Vagina (tissue), 2 donors: ENCODE data around the gene C9orf40.

Source experiments
- POLR2A ChIP-seq, 2 donors: fragments of 450-650 bp; IDR thresholded peaks; one replicate each; pipeline ENCODE4 v1.6.1; 2017; ENCODE audit warnings: antibody characterized with exemption in 2 of 2, mild to moderate bottlenecking in 2 of 2, moderate library complexity in 2 of 2
- POLR2AphosphoS5 ChIP-seq, 2 donors: sonication (generic); formaldehyde crosslinking; IDR thresholded peaks; one replicate each; pipeline ENCODE4 v1.9.0; 2017; ENCODE audit warnings: antibody characterized with exemption in 2 of 2, mild to moderate bottlenecking in 2 of 2, low read depth in 1 of 2; ENCODE audit not compliant: insufficient read depth in 1 of 2
- TF ChIP-seq, protein P1 (sequence below), 3 experiments: fragments of 450-650 bp in 2 of 3; fragments of 200-600 bp in 1 of 3; sonication (generic) in 1 of 3; IDR thresholded peaks; one replicate each; pipeline ENCODE4 v1.5.1; 2017 to 2019; ENCODE audit warnings: antibody characterized with exemption in 3 of 3, mild to moderate bottlenecking in 2 of 3, moderate library complexity in 2 of 3

DNA sequence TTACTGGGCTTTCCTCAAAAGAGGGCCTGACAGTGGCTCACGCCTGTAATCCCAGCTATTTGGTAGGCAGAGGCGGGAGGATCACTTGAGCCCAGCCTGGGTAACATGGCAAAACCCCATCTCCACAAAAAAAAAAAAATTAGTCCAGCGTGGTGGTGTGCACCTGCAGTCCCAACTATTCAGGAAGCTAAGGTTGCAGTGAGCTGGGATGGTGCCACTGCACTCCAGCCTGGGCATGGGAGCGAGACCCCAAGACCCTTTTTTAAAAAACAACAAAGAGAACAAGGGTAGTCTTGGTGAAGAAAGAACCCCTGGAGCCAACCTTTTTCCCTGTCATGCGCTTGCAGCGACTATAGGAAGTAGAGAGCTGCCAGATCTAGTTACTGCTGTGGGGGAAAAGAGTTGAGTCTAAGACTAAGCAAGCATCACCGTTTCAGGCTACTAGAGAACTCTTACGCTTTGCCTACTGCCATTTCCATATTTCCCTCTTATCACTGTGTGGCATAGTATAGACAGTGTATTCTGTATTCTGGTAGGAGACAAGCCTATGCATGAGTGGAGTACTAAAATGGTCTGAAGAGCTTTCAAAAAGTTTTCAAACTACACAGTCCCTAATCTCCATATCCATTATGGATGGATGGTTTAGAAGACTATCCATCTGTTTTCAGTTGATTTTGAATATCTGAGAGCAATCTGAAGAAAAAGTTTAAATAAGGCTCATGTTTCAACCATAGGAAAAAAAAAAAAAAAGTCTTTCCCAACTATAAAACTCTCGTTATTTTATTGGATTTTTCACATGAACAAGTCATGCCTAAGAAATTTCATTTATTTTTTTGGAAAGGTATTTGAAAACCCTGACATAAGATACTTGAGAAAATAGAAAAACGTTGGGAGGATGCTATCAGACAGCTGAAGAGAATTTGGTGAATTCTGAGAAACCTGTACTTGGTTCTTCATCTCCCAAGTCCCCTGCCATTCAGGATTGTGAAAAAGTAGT, 2.6 kb downstream of the C9orf40 start:
- TF ChIP-seq, protein P1, sequence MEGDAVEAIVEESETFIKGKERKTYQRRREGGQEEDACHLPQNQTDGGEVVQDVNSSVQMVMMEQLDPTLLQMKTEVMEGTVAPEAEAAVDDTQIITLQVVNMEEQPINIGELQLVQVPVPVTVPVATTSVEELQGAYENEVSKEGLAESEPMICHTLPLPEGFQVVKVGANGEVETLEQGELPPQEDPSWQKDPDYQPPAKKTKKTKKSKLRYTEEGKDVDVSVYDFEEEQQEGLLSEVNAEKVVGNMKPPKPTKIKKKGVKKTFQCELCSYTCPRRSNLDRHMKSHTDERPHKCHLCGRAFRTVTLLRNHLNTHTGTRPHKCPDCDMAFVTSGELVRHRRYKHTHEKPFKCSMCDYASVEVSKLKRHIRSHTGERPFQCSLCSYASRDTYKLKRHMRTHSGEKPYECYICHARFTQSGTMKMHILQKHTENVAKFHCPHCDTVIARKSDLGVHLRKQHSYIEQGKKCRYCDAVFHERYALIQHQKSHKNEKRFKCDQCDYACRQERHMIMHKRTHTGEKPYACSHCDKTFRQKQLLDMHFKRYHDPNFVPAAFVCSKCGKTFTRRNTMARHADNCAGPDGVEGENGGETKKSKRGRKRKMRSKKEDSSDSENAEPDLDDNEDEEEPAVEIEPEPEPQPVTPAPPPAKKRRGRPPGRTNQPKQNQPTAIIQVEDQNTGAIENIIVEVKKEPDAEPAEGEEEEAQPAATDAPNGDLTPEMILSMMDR (IDR thresholded peaks at IDR 0.05): no peak
- TF ChIP-seq POLR2A (IDR thresholded peaks at IDR 0.05) (no peak), POLR2AphosphoS5 (IDR thresholded peaks at IDR 0.05; ENCODE audit: insufficient read depth in 1 of 2, low read depth in 1 of 2) (no peak)
